HepG2 (cell line): Measurements from ENCODE around the gene MAGI1. TPM values are rescaled to one million over a fixed set of nuclear protein-coding genes. Genes with fewer than 3 reads are reported as not detected.
A peak's percentile ranks its signal among the peaks of the same experiment; 100 is the strongest.

Experiments
- ATAC-seq: fragments of 200-7000 bp; cut with Tn5 transposase; 3 replicates; pipeline ENCODE4 v1.9.1; 2020; ENCODE audit warnings: mild to moderate bottlenecking, moderate library complexity
- BruUV-seq: library from RNA; stranded (reverse); fragments of 400-500 nt; replicated peaks from 2 replicates; lab custom pipeline; 2021; lab: Mats Ljungman, UMichigan
- CTCF ChIA-PET: fragments of 300-600 bp; formaldehyde crosslinking; extraction: SDS; loops from one replicate; lab custom pipeline; 2021; ENCODE audit warnings: low total read pairs, inconsistent platforms, low intra/inter-chr PET ratio; lab: Yijun Ruan, JAX
- POLR2A ChIA-PET: fragments of 350-600 bp; sonication (Branson Sonifier 250); formaldehyde crosslinking; loops from one replicate; lab custom pipeline; 2020; ENCODE audit warnings: antibody characterized with exemption, inconsistent platforms; lab: Yijun Ruan, JAX
- DNase-seq: peaks from one replicate; pipeline ENCODE4 v3.0.0-alpha.2; 2015; ENCODE audit warnings: low spot score
- FAIRE-seq: peaks from 3 replicates; lab custom pipeline; 2011; peaks lifted over from hg19 to GRCh38; lab: Jason Lieb, UNC
- H2AFZ ChIP-seq: one replicate; pipeline ENCODE4 v1.6.1; 2011; ENCODE audit warnings: low read length, inconsistent platforms
- H3K27ac ChIP-seq: fragments of 300-600 bp; 3 replicates; pipeline ENCODE4 v1.8.0; 2011; ENCODE audit warnings: mixed run types, mild to moderate bottlenecking, mixed read lengths, low read length, inconsistent platforms; ENCODE audit not compliant: insufficient read depth; ENCODE audit errors: extremely low read length
- H3K27me3 ChIP-seq, 2 experiments: fragments of 200-600 bp in 1 of 2; 2 replicates in 1 of 2; 3 replicates in 1 of 2; pipeline versions ENCODE4 v1.6.0 to v1.8.0; 2011; ENCODE audit warnings: low read length in 2 of 2, mild to moderate bottlenecking in 2 of 2, moderate library complexity in 2 of 2, inconsistent platforms in 1 of 2; ENCODE audit not compliant: insufficient read depth in 2 of 2, control insufficient read depth in 1 of 2
- H3K36me3 ChIP-seq, 2 experiments: fragments of 200-600 bp in 1 of 2; replicated peaks in 1 of 2; 2 replicates in 1 of 2; 3 replicates in 1 of 2; pipeline versions ENCODE4 v1.5.1 to v1.8.0; 2011; ENCODE audit warnings: low read length in 2 of 2, inconsistent platforms in 1 of 2; ENCODE audit not compliant: insufficient read depth in 2 of 2, control insufficient read depth in 1 of 2
- H3K4me1 ChIP-seq: 2 replicates; pipeline ENCODE4 v1.5.1; 2012; ENCODE audit warnings: low read length, inconsistent platforms; ENCODE audit not compliant: insufficient read depth
- H3K4me2 ChIP-seq: 2 replicates; pipeline ENCODE4 v1.6.0; 2011; ENCODE audit warnings: low read depth, low read length, inconsistent platforms
- H3K4me3 ChIP-seq, 3 experiments: fragments of 200-600 bp in 1 of 3; sonication (generic), shearing (Covaris generic) in 1 of 3; replicated peaks in 1 of 3; 2 replicates each; pipeline ENCODE4 v1.5.1; 2011 to 2016; ENCODE audit warnings: low read length in 3 of 3, inconsistent platforms in 2 of 3, low read depth in 2 of 3, mild to moderate bottlenecking in 2 of 3, control low read depth in 1 of 3, mixed read lengths in 1 of 3; ENCODE audit not compliant: insufficient read depth in 1 of 3
- H3K79me2 ChIP-seq: one replicate; pipeline ENCODE4 v1.6.1; 2011; ENCODE audit warnings: low read length, inconsistent platforms; ENCODE audit not compliant: insufficient read depth
- H3K9ac ChIP-seq: 2 replicates; pipeline ENCODE4 v1.6.0; 2011; ENCODE audit warnings: mild to moderate bottlenecking, low read depth, low read length, inconsistent platforms; ENCODE audit not compliant: insufficient read depth
- H3K9me3 ChIP-seq: 2 replicates; pipeline ENCODE4 v1.5.1; 2012; ENCODE audit warnings: mild to moderate bottlenecking, low read length
- H4K20me1 ChIP-seq: 2 replicates; pipeline ENCODE4 v1.6.0; 2011; ENCODE audit warnings: inconsistent platforms, mild to moderate bottlenecking, low read length, moderate library complexity; ENCODE audit not compliant: insufficient read depth
- AGO1 ChIP-seq: fragments of 200-400 bp; formaldehyde crosslinking; IDR thresholded peaks from 2 replicates; pipeline ENCODE4 v1.6.1; 2017; ENCODE audit warnings: mild to moderate bottlenecking, low read depth, low read length, moderate library complexity; ENCODE audit not compliant: poor library complexity, severe bottlenecking
- BHLHE40 ChIP-seq: IDR thresholded peaks from 2 replicates; pipeline ENCODE4 v1.6.1; 2011; ENCODE audit warnings: low read length, improper control_type of control experiment
- CENPBD1 ChIP-seq: sonication (generic); formaldehyde crosslinking; IDR thresholded peaks from 2 replicates; pipeline ENCODE4 v1.8.0; 2022; ENCODE audit warnings: missing genetic modification reagents, low read depth, mild to moderate bottlenecking, borderline replicate concordance
- HNF1B ChIP-seq: sonication (generic); formaldehyde crosslinking; IDR thresholded peaks from 2 replicates; pipeline ENCODE4 v1.5.1; 2020; ENCODE audit warnings: mild to moderate bottlenecking, moderate library complexity, missing genetic modification reagents
- HOXA7 ChIP-seq: sonication (generic); formaldehyde crosslinking; IDR thresholded peaks from 2 replicates; pipeline ENCODE4 v1.8.1; 2022; ENCODE audit warnings: mild to moderate bottlenecking, missing genetic modification reagents, moderate library complexity
- JUND ChIP-seq: sonication (generic); formaldehyde crosslinking; IDR thresholded peaks from 2 replicates; pipeline ENCODE4 v1.8.0; 2022; ENCODE audit warnings: mild to moderate bottlenecking, missing genetic modification reagents
- MAX ChIP-seq: IDR thresholded peaks from 2 replicates; pipeline ENCODE4 v1.6.1; 2012; ENCODE audit warnings: inconsistent platforms
- MEIS1 ChIP-seq: sonication (generic); formaldehyde crosslinking; IDR thresholded peaks from 2 replicates; pipeline ENCODE4 v1.9.0; 2021; ENCODE audit warnings: mild to moderate bottlenecking, missing genetic modification reagents, moderate library complexity, borderline replicate concordance
- NFKB2 ChIP-seq: sonication (generic); formaldehyde crosslinking; IDR thresholded peaks from 2 replicates; pipeline ENCODE4 v1.4.0; 2020; ENCODE audit warnings: missing genetic modification reagents, borderline replicate concordance
- PCBP2 ChIP-seq: fragments of 200-400 bp; formaldehyde crosslinking; optimal IDR thresholded peaks from 2 replicates; pipeline ENCODE3; 2018; ENCODE audit warnings: low read length, low read depth; ENCODE audit not compliant: poor library complexity, severe bottlenecking
- TBP ChIP-seq: sonication (generic); formaldehyde crosslinking; IDR thresholded peaks from 2 replicates; pipeline ENCODE4 v1.5.0; 2020; ENCODE audit warnings: missing genetic modification reagents
- THAP7 ChIP-seq: sonication (generic); formaldehyde crosslinking; IDR thresholded peaks from 2 replicates; pipeline ENCODE4 v1.8.1; 2023; ENCODE audit warnings: mild to moderate bottlenecking, missing genetic modification reagents
- ZFX ChIP-seq: sonication (generic); formaldehyde crosslinking; IDR thresholded peaks from 2 replicates; pipeline ENCODE4 v1.4.0; 2020; ENCODE audit warnings: mild to moderate bottlenecking, low read depth, missing genetic modification reagents, moderate library complexity
- ZNF503 ChIP-seq: sonication (generic); formaldehyde crosslinking; IDR thresholded peaks from 2 replicates; pipeline ENCODE4 v1.4.0; 2020; ENCODE audit warnings: missing genetic modification reagents
- ZNF607 ChIP-seq: sonication (generic); formaldehyde crosslinking; IDR thresholded peaks from 2 replicates; pipeline ENCODE4 v1.5.1; 2020; ENCODE audit warnings: missing genetic modification reagents, mild to moderate bottlenecking, borderline replicate concordance
- ZNF614 ChIP-seq: IDR thresholded peaks from 2 replicates; pipeline ENCODE4 v1.6.1; 2018; ENCODE audit warnings: missing biosample characterization, missing genetic modification reagents, inconsistent platforms, borderline replicate concordance
- WGBS: methylation state at CpG from one replicate; pipeline ENCODE4 v1.1.6; 2017; ENCODE audit warnings: low lambda C conversion rate; 5-methylcytosine and 5-hydroxymethylcytosine counted together
- in situ Hi-C: cut with HindIII; loops from 2 replicates; pipeline ENCODE4 v1.10.0; 2017; ENCODE audit warnings: low pct_unique_long_range_greater_than_20kb; ENCODE audit not compliant: extremely low pct_ligation_motif_present
- intact Hi-C: fragments of 100-400 bp; cut with micrococcal nuclease; formaldehyde crosslinking; loops from one replicate; pipeline ENCODE4 v1.10.0; 2022; ENCODE audit not compliant: unreplicated experiment
- polyA plus RNA-seq, 8 experiments: library from polyadenylated mRNA; depleted of rRNA in 3 of 8; stranded (reverse) in 7 of 8; unstranded in 1 of 8; fragments of >200 nt; fragmentation: Illumina TruSeq in 4 of 8; extraction: Trizol in 4 of 8; gene quantifications; 2 replicates each; pipeline versions ENCODE4 v1.2.1 to v1.2.3, GENCODE V29; 2011 to 2016; ENCODE audit warnings: low read depth in 4 of 8, missing spikeins in 1 of 8, mixed read lengths in 1 of 8; ENCODE audit not compliant: insufficient read depth in 1 of 8
- total RNA-seq, 5 experiments: library from RNA; depleted of rRNA; stranded (reverse); fragments of >200 nt; fragmentation: Illumina TruSeq; extraction: Trizol; gene quantifications; 2 replicates each; pipeline ENCODE4 v1.2.3, GENCODE V29; 2016; ENCODE audit warnings: low read depth in 1 of 5

MAGI1 gene
- total and polyA plus RNA-seq, 2 of the 13 experiments (the other 11 are each of a cell fraction or from before 2014, with no cell fraction given) = 22.2 to 26.0 TPM

- TF ChIP-seq HNF1B (CRISPR knock-in tag) (no peak), PCBP2 (no peak), ZNF607 (CRISPR knock-in tag) (no peak), BHLHE40 (no peak), JUND (CRISPR knock-in tag) (no peak), NFKB2 (no peak), HOXA7 (CRISPR knock-in tag) (no peak), ZNF614 (CRISPR knock-in tag) (no peak), CENPBD1 (CRISPR knock-in tag) (no peak), TBP (CRISPR knock-in tag) (no peak)
- TF ChIP-seq, all 625 proteins: peak for 0
Measured at GRCh38 chr3:66075281-66075680, 36.6 kb upstream of the MAGI1 start (continued).

- no TSS peak for BruUV-seq
- Histone ChIP-seq H2AFZ (no peak overlapping the region), H3K4me2 (peak overlapping the region; percentile 49), H3K36me3 (no peaks in the 10 kb centered on the region), H3K9ac (peak overlapping the region; percentile 14; the same call in 1 of the 2 replicates), H3K27ac (peak overlapping the region; percentile 7), H3K4me1 (peaks cover 34% of the 10 kb centered on the region), H3K9me3 (peaks cover 4% of the 10 kb centered on the region; the same call in 1 of the 2 replicates), H3K4me3 (peak overlapping the region in 1 of 3 experiments; percentile 1; a peak in 2 of 6 replicates), H3K79me2 (no peaks in the 10 kb centered on the region), H4K20me1 (no peaks in the 10 kb centered on the region), H3K27me3 (no peaks in the 10 kb centered on the region)
- FAIRE-seq = peak; percentile 88
- intact Hi-C loops = no loop called here
- peak; percentile 99 for ATAC-seq
- in situ Hi-C loops = no loop called here
- 0% methylated on average over 8 of the region's 8 CpGs for WGBS
- POLR2A ChIA-PET = no interaction called here
- DNase-seq = peak; percentile 88
- CTCF ChIA-PET = no interaction called here
- TF ChIP-seq ZFX (CRISPR knock-in tag) (0 out of 2 replicates have a peak, but pooled peaks have one; percentile 21), ZNF503 (CRISPR knock-in tag) (no peak), THAP7 (no peak), MAX (no peak), MEIS1 (CRISPR knock-in tag) (no peak), AGO1 (no peak)
Measured at GRCh38 chr3:66073464-66074141, 34.9 kb upstream of the MAGI1 start.
